SK-N-SH treated with all-trans-retinoic acid at 6 μM for 48 hours (cell line): ENCODE data around the gene DTX1.
"Not testable (repeated sequence)": the region's sequence is repeated elsewhere in the genome, so short reads cannot be mapped to it uniquely, and the experiment has no call there.

Experiments
- ATAC-seq: fragments of 200-7000 bp; cut with Tn5 transposase; 3 replicates; pipeline ENCODE4 v1.9.1; 2020; ENCODE audit warnings: mild to moderate bottlenecking, moderate library complexity
- BACH2 ChIP-seq: fragments of 250-450 bp; sonication (Bioruptor Pico); IDR thresholded peaks from 2 replicates; pipeline ENCODE4 v1.9.0; 2021; ENCODE audit warnings: mild to moderate bottlenecking, borderline replicate concordance
- GLIS3 ChIP-seq: fragments of 250-450 bp; sonication (Bioruptor Pico); IDR thresholded peaks from 2 replicates; pipeline ENCODE4 v1.5.0; 2020; ENCODE audit warnings: mild to moderate bottlenecking, moderate library complexity
- ISL1 ChIP-seq: fragments of 250-450 bp; sonication (Bioruptor Pico); IDR thresholded peaks from 2 replicates; pipeline ENCODE4 v2.1.2; 2022; ENCODE audit warnings: mild to moderate bottlenecking, moderate library complexity
- OSR1 ChIP-seq: fragments of 250-450 bp; sonication (Bioruptor Pico); IDR thresholded peaks from 2 replicates; pipeline ENCODE4 v1.8.0; 2022; ENCODE audit warnings: moderate library complexity, mild to moderate bottlenecking, inconsistent platforms
- POU6F1 ChIP-seq: fragments of 250-450 bp; sonication (Bioruptor Pico); IDR thresholded peaks from 2 replicates; pipeline ENCODE4 v1.8.0; 2021; ENCODE audit warnings: low read depth, mild to moderate bottlenecking, moderate library complexity, borderline replicate concordance
- PPARA ChIP-seq: fragments of 250-450 bp; sonication (Bioruptor Pico); IDR thresholded peaks from 2 replicates; pipeline ENCODE4 v1.5.0; 2020; ENCODE audit warnings: mild to moderate bottlenecking, borderline replicate concordance
- RARB ChIP-seq: fragments of 250-450 bp; sonication (Bioruptor Pico); IDR thresholded peaks from 2 replicates; pipeline ENCODE4 v1.8.0; 2021; ENCODE audit warnings: mild to moderate bottlenecking, moderate library complexity
- SNAI2 ChIP-seq: fragments of 250-450 bp; sonication (Bioruptor Pico); IDR thresholded peaks from 2 replicates; pipeline ENCODE4 v1.5.0; 2020; ENCODE audit warnings: mild to moderate bottlenecking, moderate library complexity
- TCF4 ChIP-seq: fragments of 250-450 bp; sonication (Bioruptor Pico); IDR thresholded peaks from 2 replicates; pipeline ENCODE4 v1.8.0; 2021; ENCODE audit warnings: mild to moderate bottlenecking, moderate library complexity, borderline replicate concordance
- TOX ChIP-seq: fragments of 250-450 bp; sonication (Bioruptor Pico); IDR thresholded peaks from 2 replicates; pipeline ENCODE4 v1.8.0; 2021; ENCODE audit warnings: mild to moderate bottlenecking, moderate library complexity, borderline replicate concordance
- ZC3H10 ChIP-seq: fragments of 250-450 bp; sonication (Bioruptor Pico); IDR thresholded peaks from 2 replicates; pipeline ENCODE4 v1.5.1; 2021; ENCODE audit warnings: mild to moderate bottlenecking, moderate library complexity
- ZFP3 ChIP-seq: fragments of 250-450 bp; sonication (Bioruptor Pico); IDR thresholded peaks from 2 replicates; pipeline ENCODE4 v1.5.0; 2020; ENCODE audit warnings: mild to moderate bottlenecking, moderate library complexity
- ZNF70 ChIP-seq: fragments of 450-650 bp; formaldehyde crosslinking; IDR thresholded peaks from 2 replicates; pipeline ENCODE4 v1.5.0; 2020; ENCODE audit warnings: mild to moderate bottlenecking, moderate library complexity
- TF ChIP-seq, protein P1 (sequence below): fragments of 250-450 bp; sonication (Bioruptor Pico); IDR thresholded peaks from 2 replicates; pipeline ENCODE4 v1.5.1; 2020; ENCODE audit warnings: low read depth, mild to moderate bottlenecking, moderate library complexity
- TF ChIP-seq, protein P2 (sequence below): fragments of 250-450 bp; sonication (Bioruptor Pico); IDR thresholded peaks from 2 replicates; pipeline ENCODE4 v1.8.0; 2020; ENCODE audit warnings: mild to moderate bottlenecking, moderate library complexity, borderline replicate concordance

The DTX1 gene

DNA sequence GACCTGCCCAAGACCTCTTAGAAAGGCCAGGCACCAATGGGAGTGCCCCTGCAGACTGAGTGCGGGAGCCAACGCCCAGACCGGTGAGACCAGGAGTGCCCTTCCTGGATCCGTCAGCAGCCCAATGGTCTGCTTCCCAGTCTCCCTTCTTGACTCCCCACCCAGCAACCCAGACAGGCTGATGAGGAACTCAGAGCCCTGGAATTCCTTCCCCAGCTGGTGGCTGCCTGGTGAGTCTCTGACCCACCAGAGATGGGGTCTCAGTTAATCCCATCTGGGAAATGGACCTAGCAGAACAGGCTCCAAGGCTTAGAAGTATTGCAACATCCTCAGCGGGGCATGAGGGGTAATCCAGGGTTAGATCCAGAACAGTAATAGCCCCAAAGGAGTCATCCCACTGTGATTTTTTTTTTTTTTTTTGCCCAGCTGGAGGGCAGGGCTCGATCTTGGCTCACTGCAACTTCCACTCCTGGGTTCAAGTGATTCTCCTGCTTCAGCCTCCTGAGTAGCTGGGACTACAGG lies 80.5 kb downstream of the DTX1 start:
- ATAC-seq = no peak
- no peak for TF ChIP-seq ZNF70 (CRISPR knock-in tag)
- no peak for TF ChIP-seq SNAI2

GRCh38 chr12:113137861-113138783 lies 81.6 kb downstream of the DTX1 start:
- no peak for ATAC-seq
- no peak for TF ChIP-seq TCF4
- TF ChIP-seq TOX (CRISPR knock-in tag) = no peak
- no peak for TF ChIP-seq OSR1 (CRISPR knock-in tag)

DNA sequence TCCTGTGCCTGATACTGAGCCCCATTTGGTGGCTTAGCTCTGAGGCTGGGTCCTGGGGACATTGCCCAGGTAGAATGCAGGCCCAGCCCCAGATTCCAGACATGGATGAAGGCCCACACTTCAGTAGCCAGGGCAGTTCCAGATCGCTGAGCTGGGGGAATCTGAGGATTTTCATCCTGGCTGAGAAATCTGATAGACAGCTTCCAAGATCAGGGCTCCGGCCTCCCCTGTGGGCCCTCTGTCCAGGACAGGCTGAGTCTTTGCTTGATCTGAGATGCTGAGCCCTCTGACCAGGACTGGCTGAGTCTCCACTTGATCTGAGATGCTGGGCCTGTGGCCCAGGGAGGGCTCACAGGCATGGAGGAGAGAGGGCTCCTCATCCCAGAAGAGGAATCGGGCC lies 82.3 kb downstream of the DTX1 start:
- no peak for ATAC-seq
- TF ChIP-seq RARB (CRISPR knock-in tag) (no peak), ZC3H10 (no peak), ISL1 (CRISPR knock-in tag) (no peak), TCF4 (no peak), ZNF70 (CRISPR knock-in tag) (no peak), GLIS3 (CRISPR knock-in tag) (no peak), SNAI2 (no peak), POU6F1 (CRISPR knock-in tag) (no peak), ZFP3 (no peak), PPARA (CRISPR knock-in tag) (no peak)
- TF ChIP-seq, protein P1, sequence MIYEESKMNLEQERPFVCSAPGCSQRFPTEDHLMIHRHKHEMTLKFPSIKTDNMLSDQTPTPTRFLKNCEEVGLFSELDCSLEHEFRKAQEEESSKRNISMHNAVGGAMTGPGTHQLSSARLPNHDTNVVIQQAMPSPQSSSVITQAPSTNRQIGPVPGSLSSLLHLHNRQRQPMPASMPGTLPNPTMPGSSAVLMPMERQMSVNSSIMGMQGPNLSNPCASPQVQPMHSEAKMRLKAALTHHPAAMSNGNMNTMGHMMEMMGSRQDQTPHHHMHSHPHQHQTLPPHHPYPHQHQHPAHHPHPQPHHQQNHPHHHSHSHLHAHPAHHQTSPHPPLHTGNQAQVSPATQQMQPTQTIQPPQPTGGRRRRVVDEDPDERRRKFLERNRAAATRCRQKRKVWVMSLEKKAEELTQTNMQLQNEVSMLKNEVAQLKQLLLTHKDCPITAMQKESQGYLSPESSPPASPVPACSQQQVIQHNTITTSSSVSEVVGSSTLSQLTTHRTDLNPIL = no peak
- TF ChIP-seq, protein P2, sequence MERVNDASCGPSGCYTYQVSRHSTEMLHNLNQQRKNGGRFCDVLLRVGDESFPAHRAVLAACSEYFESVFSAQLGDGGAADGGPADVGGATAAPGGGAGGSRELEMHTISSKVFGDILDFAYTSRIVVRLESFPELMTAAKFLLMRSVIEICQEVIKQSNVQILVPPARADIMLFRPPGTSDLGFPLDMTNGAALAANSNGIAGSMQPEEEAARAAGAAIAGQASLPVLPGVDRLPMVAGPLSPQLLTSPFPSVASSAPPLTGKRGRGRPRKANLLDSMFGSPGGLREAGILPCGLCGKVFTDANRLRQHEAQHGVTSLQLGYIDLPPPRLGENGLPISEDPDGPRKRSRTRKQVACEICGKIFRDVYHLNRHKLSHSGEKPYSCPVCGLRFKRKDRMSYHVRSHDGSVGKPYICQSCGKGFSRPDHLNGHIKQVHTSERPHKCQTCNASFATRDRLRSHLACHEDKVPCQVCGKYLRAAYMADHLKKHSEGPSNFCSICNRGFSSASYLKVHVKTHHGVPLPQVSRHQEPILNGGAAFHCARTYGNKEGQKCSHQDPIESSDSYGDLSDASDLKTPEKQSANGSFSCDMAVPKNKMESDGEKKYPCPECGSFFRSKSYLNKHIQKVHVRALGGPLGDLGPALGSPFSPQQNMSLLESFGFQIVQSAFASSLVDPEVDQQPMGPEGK = no peak

- ATAC-seq = no peak
These were observed 84.2 kb downstream of the DTX1 start for GRCh38 chr12:113140706-113141105.

DNA sequence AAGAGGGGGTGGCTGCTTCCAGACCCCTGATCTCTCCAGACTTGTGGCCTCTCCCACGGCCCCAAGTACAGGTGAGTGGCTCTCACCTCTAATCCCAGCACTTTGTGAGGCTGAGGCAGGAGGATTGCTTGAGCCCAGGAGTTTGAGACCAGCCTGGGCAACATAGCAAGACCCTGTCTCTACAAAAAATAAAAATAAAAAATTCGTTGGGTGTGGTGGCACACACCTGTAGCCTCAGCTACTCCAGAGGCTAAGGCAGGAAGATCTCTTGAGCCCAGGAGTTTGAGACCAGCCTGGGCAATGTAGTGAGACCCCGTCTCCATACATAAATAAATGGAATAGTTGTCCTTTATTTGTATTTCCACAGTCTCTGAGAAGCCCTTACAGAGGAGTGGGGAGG lies 85.2 kb downstream of the DTX1 start:
- ATAC-seq = not testable (repeated sequence)

More at GRCh38 chr12:113140706-113141105, 84.2 kb downstream of the DTX1 start:
- no peak for TF ChIP-seq POU6F1 (CRISPR knock-in tag)
- no peak for TF ChIP-seq ZC3H10
- TF ChIP-seq BACH2 (CRISPR knock-in tag) = no peak
- TF ChIP-seq, protein P1 = no peak
- TF ChIP-seq ZNF70 (CRISPR knock-in tag) = no peak
